ENCODE data around the gene CRYBA2.

- TF ChIP-seq CTCF (conservative IDR thresholded peaks at IDR 0.05) (no peak), EZH2 (IDR thresholded peaks at IDR 0.05; ENCODE audit: low read depth) (no peak)
These were observed 22.3 kb downstream of the CRYBA2 start for GRCh38 chr2:218970894-218971293.
